VCaP (cell line): ENCODE results near the gene NCKAP5.

Source experiments
- H3K27ac ChIP-seq: fragments of 450-650 bp; 2 replicates; pipeline ENCODE4 v1.5.1; 2017
- TF ChIP-seq, protein P1 (sequence below): fragments of 450-650 bp; conservative IDR thresholded peaks from 2 replicates; pipeline ENCODE4 v1.5.1; 2017; ENCODE audit warnings: mild to moderate bottlenecking, moderate library complexity

NCKAP5 gene

DNA sequence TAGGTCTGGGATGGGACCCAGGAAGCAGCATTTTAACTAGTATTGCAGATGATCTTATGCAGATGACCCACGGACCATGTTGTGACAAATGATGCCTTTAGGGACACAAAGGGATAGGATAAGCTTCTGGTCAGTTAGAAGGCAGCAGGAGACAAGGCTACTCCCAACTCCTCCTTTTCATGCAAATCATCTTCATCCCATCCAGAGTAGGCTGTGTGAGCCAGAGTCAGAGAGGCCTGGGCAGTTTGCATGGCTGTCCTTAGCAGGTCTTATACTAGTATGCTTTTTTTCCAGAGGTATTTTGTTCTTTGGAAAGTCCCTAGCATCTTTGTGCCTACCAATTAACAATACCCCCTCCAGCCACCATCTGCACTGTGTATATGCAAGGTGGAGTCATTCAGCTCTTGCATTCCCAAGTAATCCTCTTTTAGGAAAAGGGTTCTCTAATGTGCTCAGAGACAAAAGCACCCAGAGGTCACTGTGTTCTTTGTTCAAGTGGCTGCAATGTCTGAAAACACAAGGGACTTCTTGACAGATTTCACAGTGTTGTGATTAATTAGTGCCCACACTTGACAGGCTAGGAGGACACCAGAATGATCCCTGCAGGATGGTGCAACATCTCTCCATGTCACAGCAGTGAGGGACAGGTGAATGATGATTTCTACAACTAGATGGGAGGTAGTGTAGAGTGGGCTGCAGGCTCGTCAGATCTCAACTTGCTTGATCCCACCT, 225.8 kb downstream of the NCKAP5 start:
- no peak overlapping the region for H3K27ac ChIP-seq
- TF ChIP-seq, protein P1, sequence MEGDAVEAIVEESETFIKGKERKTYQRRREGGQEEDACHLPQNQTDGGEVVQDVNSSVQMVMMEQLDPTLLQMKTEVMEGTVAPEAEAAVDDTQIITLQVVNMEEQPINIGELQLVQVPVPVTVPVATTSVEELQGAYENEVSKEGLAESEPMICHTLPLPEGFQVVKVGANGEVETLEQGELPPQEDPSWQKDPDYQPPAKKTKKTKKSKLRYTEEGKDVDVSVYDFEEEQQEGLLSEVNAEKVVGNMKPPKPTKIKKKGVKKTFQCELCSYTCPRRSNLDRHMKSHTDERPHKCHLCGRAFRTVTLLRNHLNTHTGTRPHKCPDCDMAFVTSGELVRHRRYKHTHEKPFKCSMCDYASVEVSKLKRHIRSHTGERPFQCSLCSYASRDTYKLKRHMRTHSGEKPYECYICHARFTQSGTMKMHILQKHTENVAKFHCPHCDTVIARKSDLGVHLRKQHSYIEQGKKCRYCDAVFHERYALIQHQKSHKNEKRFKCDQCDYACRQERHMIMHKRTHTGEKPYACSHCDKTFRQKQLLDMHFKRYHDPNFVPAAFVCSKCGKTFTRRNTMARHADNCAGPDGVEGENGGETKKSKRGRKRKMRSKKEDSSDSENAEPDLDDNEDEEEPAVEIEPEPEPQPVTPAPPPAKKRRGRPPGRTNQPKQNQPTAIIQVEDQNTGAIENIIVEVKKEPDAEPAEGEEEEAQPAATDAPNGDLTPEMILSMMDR = no peak

DNA sequence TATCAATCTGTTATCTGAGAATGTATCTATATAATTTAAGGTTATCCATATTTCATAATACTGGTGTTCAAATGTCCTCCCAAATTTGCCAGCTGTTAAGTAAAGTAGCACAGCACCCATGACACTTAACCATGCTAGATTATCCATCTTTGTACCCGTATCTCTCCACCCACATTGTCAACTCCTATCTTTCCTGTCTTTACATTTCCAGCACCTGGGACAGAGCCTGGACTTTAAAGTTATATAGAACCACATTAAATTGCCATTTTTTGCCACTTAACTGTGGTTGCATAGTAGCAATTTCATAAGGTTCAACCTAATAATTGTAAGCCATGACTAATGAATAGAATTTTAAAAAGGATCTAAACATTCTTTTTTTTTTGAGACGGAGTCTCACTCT, 226.7 kb downstream of the NCKAP5 start:
- TF ChIP-seq, protein P1 = no peak
- H3K27ac ChIP-seq = no peak overlapping the region

DNA sequence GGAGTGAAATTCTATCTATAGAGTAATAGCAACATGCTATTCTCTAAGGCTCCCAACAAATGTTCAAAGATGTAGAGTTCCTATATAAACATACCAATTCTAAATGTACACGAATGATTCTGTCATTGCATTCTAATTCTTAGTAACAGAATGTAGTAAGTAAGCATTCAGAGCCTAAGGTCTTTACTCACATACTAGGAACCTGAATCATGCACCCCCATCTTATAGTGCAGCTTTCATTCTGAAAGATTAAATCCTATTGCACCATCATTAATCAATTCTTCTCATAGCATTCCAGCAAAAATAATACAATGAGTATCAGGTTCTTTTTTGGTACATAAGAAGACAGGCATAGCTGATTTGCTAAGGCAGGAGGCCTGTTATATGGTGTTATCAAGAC, 230.0 kb downstream of the NCKAP5 start:
- TF ChIP-seq, protein P1 = no peak

DNA sequence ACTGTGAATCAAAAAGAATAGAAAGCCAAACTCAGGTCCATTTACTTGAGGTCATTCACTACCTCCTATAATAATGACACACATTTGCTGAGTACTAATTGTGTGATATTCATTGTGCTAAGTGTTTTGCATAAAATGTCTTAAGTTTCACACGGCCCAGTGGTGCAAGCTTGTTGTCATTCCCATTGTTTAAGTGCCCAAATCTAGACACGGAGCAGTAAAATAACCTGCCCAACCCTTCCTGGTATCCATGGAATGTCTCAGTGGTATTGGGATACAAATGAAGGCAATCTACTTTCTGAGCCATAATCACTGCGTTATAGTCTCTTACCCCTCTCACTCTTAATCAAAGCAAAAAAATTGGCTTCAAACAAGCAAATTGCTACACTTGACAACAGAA, 233.3 kb downstream of the NCKAP5 start:
- no peak overlapping the region for H3K27ac ChIP-seq
- TF ChIP-seq, protein P1 = no peak

More for the DNA sequence above, 230.0 kb downstream of the NCKAP5 start:
- H3K27ac ChIP-seq = no peak overlapping the region

DNA sequence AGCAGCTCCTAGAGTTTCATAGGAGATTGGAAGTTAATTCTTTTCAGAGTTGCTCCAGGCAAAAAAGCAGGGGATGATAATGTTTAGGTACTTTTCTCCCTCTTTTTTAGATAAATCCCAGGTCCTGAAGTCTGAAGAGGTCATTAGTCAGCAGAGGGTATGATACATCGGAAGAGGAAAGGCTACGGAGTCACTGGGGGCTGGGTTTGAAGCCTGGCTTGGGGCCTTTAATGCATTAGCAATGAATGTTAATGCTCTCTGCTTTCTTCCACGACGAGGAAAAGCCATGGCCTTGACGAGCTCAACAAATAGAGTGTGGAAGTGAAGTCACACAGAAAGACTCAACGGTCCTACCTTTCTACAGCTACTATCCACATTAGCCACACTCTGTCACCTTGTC, 235.1 kb downstream of the NCKAP5 start:
- no peak overlapping the region for H3K27ac ChIP-seq
- TF ChIP-seq, protein P1 = no peak

DNA sequence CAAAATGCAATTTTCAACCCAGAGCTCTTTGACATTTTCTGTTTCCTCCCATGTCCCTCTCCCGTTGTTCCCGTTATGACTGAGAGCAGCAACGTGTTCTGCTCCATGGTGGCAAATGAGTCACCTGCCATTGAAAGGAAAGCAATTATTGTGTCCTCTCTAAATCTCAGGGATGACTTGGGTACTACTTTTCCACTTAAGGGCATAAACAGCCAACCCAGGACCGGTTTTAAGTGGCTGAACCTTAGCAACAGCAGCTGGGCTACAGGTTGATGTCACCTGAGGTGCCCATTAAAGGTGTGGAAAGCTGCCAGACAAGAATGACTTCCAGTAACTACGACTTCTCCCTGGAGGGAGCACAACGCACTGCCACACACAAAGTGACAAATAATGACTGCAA, 236.8 kb downstream of the NCKAP5 start:
- TF ChIP-seq, protein P1 = no peak

DNA sequence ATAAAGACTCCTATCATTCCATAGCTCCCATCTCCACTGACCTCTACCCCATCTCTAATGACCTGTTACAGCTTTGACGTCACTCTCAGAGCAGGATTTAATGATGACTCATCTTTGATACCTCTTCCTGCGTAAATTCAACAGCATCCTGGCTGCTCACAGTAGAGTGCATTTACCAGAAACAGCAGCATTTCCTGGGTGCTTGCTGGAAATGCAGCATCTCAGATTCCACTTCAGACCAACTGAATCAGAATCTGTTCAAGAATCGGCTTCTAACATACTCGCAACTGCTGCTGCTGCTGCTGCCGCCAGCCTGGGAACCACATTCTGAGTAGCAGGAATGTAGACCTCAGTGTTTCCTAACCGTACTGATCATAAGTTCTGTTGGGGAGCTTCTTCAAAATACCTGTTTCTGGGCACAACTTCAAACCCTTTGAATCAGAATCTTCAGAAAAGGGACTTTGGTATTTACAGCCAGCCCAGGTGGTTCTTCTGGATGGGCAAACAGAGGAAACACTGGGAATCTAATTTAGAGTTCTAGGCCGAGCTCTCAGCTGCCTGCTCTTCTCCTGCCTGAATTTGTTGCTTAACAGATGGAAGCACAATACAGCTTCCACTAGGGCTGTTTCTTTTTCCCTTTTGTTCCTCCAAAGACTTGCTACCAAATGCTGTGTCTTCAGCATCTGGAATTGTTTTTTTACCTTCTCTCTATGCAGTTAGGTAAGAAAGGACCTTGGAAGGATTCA, 241.4 kb downstream of the NCKAP5 start:
- no peak overlapping the region for H3K27ac ChIP-seq
- TF ChIP-seq, protein P1 = no peak

More for the DNA sequence above, 236.8 kb downstream of the NCKAP5 start:
- peak overlapping the region; percentile 46 for H3K27ac ChIP-seq
